Endothelial cell of umbilical vein (primary cell): Measurements from ENCODE around the gene SLAMF8. TPM values are rescaled to one million over a fixed set of nuclear protein-coding genes. Genes with fewer than 3 reads are reported as not detected.

ENCODE experiments used
- BruUV-seq: library from RNA; stranded (reverse); fragments of 400-500 nt; replicated peaks from 2 replicates; lab custom pipeline; 2021; lab: Mats Ljungman, UMichigan
- CTCF ChIA-PET: fragments of 300-600, 350-600 bp; sonication (Branson Sonifier 250); formaldehyde crosslinking; loops from one replicate; lab custom pipeline; 2021; ENCODE audit warnings: antibody characterized with exemption, inconsistent platforms; lab: Charles Lee
- POLR2A ChIA-PET: fragments of 300-600, 350-600 bp; sonication (Branson Sonifier 250); formaldehyde crosslinking; loops from one replicate; lab custom pipeline; 2021; ENCODE audit warnings: antibody characterized with exemption, inconsistent platforms; lab: Charles Lee
- DNase-seq: peaks from one replicate; pipeline ENCODE4 v3.0.0-alpha.2; 2011; ENCODE audit warnings: low read depth, low spot score
- FAIRE-seq: peaks from 2 replicates; lab custom pipeline; 2011; peaks lifted over from hg19 to GRCh38; lab: Jason Lieb, UNC
- H2AFZ ChIP-seq: 2 replicates; pipeline ENCODE4 v1.6.0; 2012; ENCODE audit warnings: low read depth, low read length, control low read depth, inconsistent platforms
- H3K27ac ChIP-seq: 2 replicates; pipeline ENCODE4 v1.5.1; 2011; ENCODE audit warnings: low read depth, mild to moderate bottlenecking, control low read depth, low read length, moderate library complexity; ENCODE audit not compliant: insufficient read depth
- H3K27me3 ChIP-seq, 2 experiments: 2 replicates each; pipeline versions ENCODE4 v1.6.0 to v1.6.1; 2011; ENCODE audit warnings: low read length in 2 of 2, mixed read lengths in 1 of 2; ENCODE audit not compliant: control insufficient read depth in 2 of 2, insufficient read depth in 2 of 2
- H3K36me3 ChIP-seq, 2 experiments: 2 replicates in 1 of 2; 3 replicates in 1 of 2; pipeline ENCODE4 v1.5.1; 2011; ENCODE audit warnings: low read length in 2 of 2, mild to moderate bottlenecking in 1 of 2, moderate library complexity in 1 of 2; ENCODE audit not compliant: control insufficient read depth in 2 of 2, insufficient read depth in 2 of 2; ENCODE audit errors: extremely low read depth in 1 of 2
- H3K4me1 ChIP-seq: 3 replicates; pipeline ENCODE4 v1.5.1; 2011; ENCODE audit warnings: mild to moderate bottlenecking, low read length; ENCODE audit not compliant: control insufficient read depth, insufficient read depth; ENCODE audit errors: extremely low read depth
- H3K4me2 ChIP-seq: 2 replicates; pipeline ENCODE4 v1.6.1; 2011; ENCODE audit warnings: low read length, control low read depth, mixed read lengths; ENCODE audit not compliant: insufficient read depth
- H3K4me3 ChIP-seq, 3 experiments: fragments of 200-600 bp in 1 of 3; sonication (generic), shearing (Covaris generic) in 1 of 3; replicated peaks in 1 of 3; 2 replicates each; pipeline ENCODE4 v1.5.1; 2011 to 2016; ENCODE audit warnings: control low read depth in 3 of 3, low read length in 3 of 3, mild to moderate bottlenecking in 2 of 3, inconsistent platforms in 1 of 3, low read depth in 1 of 3, moderate library complexity in 1 of 3; ENCODE audit not compliant: insufficient read depth in 1 of 3
- H3K79me2 ChIP-seq: 2 replicates; pipeline ENCODE4 v1.6.0; 2012; ENCODE audit warnings: low read length, inconsistent platforms; ENCODE audit not compliant: control insufficient read depth, insufficient read depth
- H3K9ac ChIP-seq: replicated peaks from 2 replicates; pipeline ENCODE3; 2011; ENCODE audit warnings: low read length, control low read depth; ENCODE audit not compliant: insufficient read depth; ENCODE audit errors: extremely low read depth
- H3K9me1 ChIP-seq: replicated peaks from 3 replicates; pipeline ENCODE4 v1.6.0; 2011; ENCODE audit warnings: mild to moderate bottlenecking, low read length; ENCODE audit not compliant: control insufficient read depth, insufficient read depth; ENCODE audit errors: extremely low read depth
- H3K9me3 ChIP-seq: replicated peaks from 2 replicates; pipeline ENCODE4 v1.5.1; 2012; ENCODE audit warnings: low read length, inconsistent platforms; ENCODE audit not compliant: control insufficient read depth, insufficient read depth
- H4K20me1 ChIP-seq: replicated peaks from 2 replicates; pipeline ENCODE3; 2011; ENCODE audit warnings: mild to moderate bottlenecking, low read length; ENCODE audit not compliant: control insufficient read depth, insufficient read depth; ENCODE audit errors: extremely low read depth
- CTCF ChIP-seq, 2 donors: IDR thresholded peaks; 1 replicate in 1 of 2; 2 replicates in 1 of 2; pipeline ENCODE4 v1.5.1; 2011; ENCODE audit warnings: low read length in 2 of 2, mild to moderate bottlenecking in 2 of 2, moderate library complexity in 2 of 2, control low read depth in 1 of 2, inconsistent platforms in 1 of 2, low read depth in 1 of 2; ENCODE audit not compliant: insufficient read depth in 1 of 2; ENCODE audit errors: extremely low read depth in 1 of 2
- EZH2 ChIP-seq: IDR thresholded peaks from 2 replicates; pipeline ENCODE4 v1.6.1; 2012; ENCODE audit warnings: borderline replicate concordance, low read depth, mild to moderate bottlenecking, moderate library complexity, low read length, inconsistent platforms; ENCODE audit not compliant: severe bottlenecking
- FOS ChIP-seq: IDR thresholded peaks from 2 replicates; pipeline ENCODE4 v1.6.1; 2011; ENCODE audit warnings: mild to moderate bottlenecking, low read length, moderate library complexity, borderline replicate concordance; ENCODE audit not compliant: insufficient read depth
- GATA2 ChIP-seq: IDR thresholded peaks from 2 replicates; pipeline ENCODE4 v1.7.0; 2011; ENCODE audit warnings: low read depth, mild to moderate bottlenecking, moderate library complexity, mixed read lengths, low read length; ENCODE audit not compliant: insufficient read length, insufficient read depth
- MAX ChIP-seq: IDR thresholded peaks from 2 replicates; pipeline ENCODE4 v1.6.1; 2011; ENCODE audit not compliant: insufficient read depth, insufficient read length
- MYC ChIP-seq: IDR thresholded peaks from one replicate; pipeline ENCODE4 v1.6.1; 2011; ENCODE audit warnings: mild to moderate bottlenecking, low read depth, low read length
- POLR2A ChIP-seq: IDR thresholded peaks from 2 replicates; pipeline ENCODE4 v1.6.1; 2012; ENCODE audit warnings: low read depth, mild to moderate bottlenecking, control low read depth, low read length
- POLR2AphosphoS5 ChIP-seq: IDR thresholded peaks from 2 replicates; pipeline ENCODE4 v1.6.1; 2012; ENCODE audit warnings: low read depth, mild to moderate bottlenecking, control low read depth, low read length, moderate library complexity; ENCODE audit not compliant: insufficient read depth
- dilution Hi-C: fragments of 300-500 bp; cut with MboI; formaldehyde crosslinking; loops from one replicate; pipeline ENCODE4 v1.15.0; 2019; ENCODE audit warnings: low sequenced_read_pairs; ENCODE audit not compliant: extremely low pct_ligation_motif_present
- intact Hi-C: fragments of 100-400 bp; cut with micrococcal nuclease; formaldehyde crosslinking; loops from one replicate; pipeline ENCODE4 v1.10.0; 2022
- polyA plus RNA-seq, 4 experiments: library from polyadenylated mRNA; depleted of rRNA in 3 of 4; stranded (reverse) in 3 of 4; unstranded in 1 of 4; fragments of >200 nt; gene quantifications; 2 replicates each; pipeline versions ENCODE4 v1.2.1 to v1.2.3, GENCODE V29; 2011 to 2012; ENCODE audit warnings: missing spikeins in 1 of 4
- total RNA-seq: library from RNA; stranded (reverse); gene quantifications from 2 replicates; pipeline ENCODE4 v1.2.3, GENCODE V29; 2021

SLAMF8 gene
- total and polyA plus RNA-seq, 2 donors (not counting 3 experiments of a cell fraction or from before 2014, with no cell fraction given) = not detected

GRCh38 chr1:159879136-159879535 lies 52.5 kb downstream of the SLAMF8 start:
- TF ChIP-seq FOS (no peak), GATA2 (no peak), MAX (no peak), EZH2 (no peak), CTCF (IDR thresholded peaks at IDR 0.05; ENCODE audit: extremely low read depth in 1 of 2, insufficient read depth in 1 of 2, low read depth in 1 of 2, low read length in 2 of 2) (no peak), POLR2A (no peak), MYC (no peak), POLR2AphosphoS5 (no peak)
- no TSS peak for BruUV-seq
- Histone ChIP-seq H3K79me2 (no peaks in the 10 kb centered on the region), H3K36me3 (no peaks in the 10 kb centered on the region), H3K4me1 (peaks cover 16% of the 10 kb centered on the region), H3K9me1 (no peaks in the 10 kb centered on the region), H3K9ac (no peak overlapping the region), H3K4me2 (no peak overlapping the region), H3K4me3 (no peak overlapping the region), H2AFZ (no peak overlapping the region), H3K27me3 (no peaks in the 10 kb centered on the region), H3K27ac (no peak overlapping the region), H3K9me3 (no peaks in the 10 kb centered on the region), H4K20me1 (no peaks in the 10 kb centered on the region)
- dilution Hi-C loops (no loop called here), intact Hi-C loops (no loop called here)
- CTCF ChIA-PET = interaction anchor here (1.3 to 5.0 kb wide), 4 partner anchors 11 to 681 kb away, joined by 3 to 36 read pairs (median 17); partner anchors contain the start of gene VSIG8
- POLR2A ChIA-PET = no interaction called here
- DNase-seq (no peak), FAIRE-seq (no peak)
